SK-N-MC (cell line): ENCODE measurements around the gene RMND5A.

Source experiments
- EZH2 ChIP-seq: fragments of 200-600 bp; sonication (generic); IDR thresholded peaks from one replicate; pipeline ENCODE4 v1.6.1; 2017; ENCODE audit warnings: antibody characterized with exemption
- FOXP2 ChIP-seq: optimal IDR thresholded peaks from 2 replicates; pipeline ENCODE3; 2011; ENCODE audit warnings: mild to moderate bottlenecking, moderate library complexity; ENCODE audit not compliant: insufficient read depth; ENCODE audit errors: extremely low read length, control extremely low read depth
- POLR2AphosphoS5 ChIP-seq: IDR thresholded peaks from 2 replicates; pipeline ENCODE4 v1.6.1; 2012; ENCODE audit warnings: mild to moderate bottlenecking, low read depth, low read length, borderline replicate concordance

- TF ChIP-seq POLR2AphosphoS5 (no peak), EZH2 (no peak), FOXP2 (no peak)
Measured at GRCh38 chr2:86673011-86673410, 47.1 kb upstream of the RMND5A start.
